ENCODE measurements around the gene KIAA1958. TPM values are rescaled to one million over a fixed set of nuclear protein-coding genes. Genes with fewer than 3 reads are reported as not detected.
"Not testable (repeated sequence)": the region's sequence is repeated elsewhere in the genome, so short reads cannot be mapped to it uniquely, and the experiment has no call there.

KIAA1958 gene
- polyA plus RNA-seq, 3 donors: 1.9 to 4.2 (median 1.9) TPM

GRCh38 chr9:112582371-112583262 is 96.0 kb downstream of the KIAA1958 start:
- no peak for TF ChIP-seq CTCF (IDR thresholded peaks at IDR 0.05)
- intact Hi-C loops (cut with micrococcal nuclease): no loop called here

GRCh38 chr9:112586599-112587155 is 100.0 kb downstream of the KIAA1958 start:
- Histone ChIP-seq H3K9ac (ENCODE audit: insufficient read depth, low read length, poor library complexity, severe bottlenecking) (no peak overlapping the region), H3K79me2 (ENCODE audit: insufficient read depth, low read length) (no peaks in the 10 kb centered on the region), H3K4me3 (replicated peaks in 1 of 3; ENCODE audit: low read depth in 2 of 3, low read length in 3 of 3) (no peak overlapping the region), H3K4me2 (replicated peaks; ENCODE audit: extremely low read depth, low read length, poor library complexity, severe bottlenecking) (no peak overlapping the region), H3K27me3 (ENCODE audit: control insufficient read depth in 2 of 2, insufficient read depth in 2 of 2, low read length in 2 of 2) (no peaks in the 10 kb centered on the region), H2AFZ (ENCODE audit: insufficient read depth, low read depth, low read length, poor library complexity, severe bottlenecking) (no peak overlapping the region), H3K27ac (ENCODE audit: low read depth in 1 of 2, low read length in 2 of 2) (no peak overlapping the region), H3K4me1 (ENCODE audit: control insufficient read depth in 1 of 2, insufficient read depth in 2 of 2, low read length in 2 of 2) (no peaks in the 10 kb centered on the region), H3K36me3 (replicated peaks in 1 of 2; ENCODE audit: control insufficient read depth in 1 of 2, insufficient read depth in 2 of 2, low read length in 2 of 2) (no peaks in the 10 kb centered on the region), H3K9me3 (replicated peaks in 1 of 2; ENCODE audit: control insufficient read depth in 1 of 2, insufficient read depth in 1 of 2, low read length in 2 of 2) (no peaks in the 10 kb centered on the region), H4K20me1 (ENCODE audit: insufficient read depth, low read length) (no peaks in the 10 kb centered on the region)
- Mint-ChIP-seq H3K9me3 (no peaks in the 10 kb centered on the region), H3K4me1 (no peaks in the 10 kb centered on the region), H3K36me3 (peaks cover 2 to 4% of the 10 kb centered on the region in 2 donors), H3K4me3 (no peak overlapping the region), H3K27me3 (ENCODE audit: low read depth in 3 of 3) (no peaks in the 10 kb centered on the region), H3K27ac (no peak overlapping the region)
- TF ChIP-seq CTCF (IDR thresholded peaks at IDR 0.05): no peak
- intact Hi-C loops (cut with micrococcal nuclease): no loop called here
- WGBS (ENCODE audit: insufficient coverage): 90% methylated on average over 2 of the region's 4 CpGs
- no peak for DNase-seq

More at GRCh38 chr9:112582371-112583262, 96.0 kb downstream of the KIAA1958 start:
- no peaks in the 10 kb centered on the region for H3K79me2 ChIP-seq (ENCODE audit: insufficient read depth, low read length)
- Mint-ChIP-seq H3K4me1 (no peaks in the 10 kb centered on the region), H3K36me3 (peaks cover 0 to 7% of the 10 kb centered on the region in 2 donors), H3K4me3 (no peak overlapping the region), H3K9me3 (no peaks in the 10 kb centered on the region), H3K27me3 (ENCODE audit: low read depth in 3 of 3) (no peaks in the 10 kb centered on the region), H3K27ac (no peak overlapping the region)
- no peaks in the 10 kb centered on the region for H4K20me1 ChIP-seq (ENCODE audit: insufficient read depth, low read length)
- no peak overlapping the region for H2AFZ ChIP-seq (ENCODE audit: insufficient read depth, low read depth, low read length, poor library complexity, severe bottlenecking)
- H3K4me3 ChIP-seq (replicated peaks in 1 of 3; ENCODE audit: low read depth in 2 of 3, low read length in 3 of 3): no peak overlapping the region
- H3K27me3 ChIP-seq (ENCODE audit: control insufficient read depth in 2 of 2, insufficient read depth in 2 of 2, low read length in 2 of 2): no peaks in the 10 kb centered on the region
- 80% methylated on average over 3 of the region's 7 CpGs for WGBS (ENCODE audit: insufficient coverage)
- H3K9ac ChIP-seq (ENCODE audit: insufficient read depth, low read length, poor library complexity, severe bottlenecking): no peak overlapping the region
- H3K27ac ChIP-seq (ENCODE audit: low read depth in 1 of 2, low read length in 2 of 2): no peak overlapping the region
- no peaks in the 10 kb centered on the region for H3K9me3 ChIP-seq (replicated peaks in 1 of 2; ENCODE audit: control insufficient read depth in 1 of 2, insufficient read depth in 1 of 2, low read length in 2 of 2)
- no peak overlapping the region for H3K4me2 ChIP-seq (replicated peaks; ENCODE audit: extremely low read depth, low read length, poor library complexity, severe bottlenecking)
- no peak for DNase-seq
- no peaks in the 10 kb centered on the region for H3K4me1 ChIP-seq (ENCODE audit: control insufficient read depth in 1 of 2, insufficient read depth in 2 of 2, low read length in 2 of 2)
- H3K36me3 ChIP-seq (replicated peaks in 1 of 2; ENCODE audit: control insufficient read depth in 1 of 2, insufficient read depth in 2 of 2, low read length in 2 of 2): no peaks in the 10 kb centered on the region

GRCh38 chr9:112591875-112592274 is 105.2 kb downstream of the KIAA1958 start:
- H3K27ac Mint-ChIP-seq; H2AFZ ChIP-seq (ENCODE audit: insufficient read depth, low read depth, low read length, poor library complexity, severe bottlenecking); H3K36me3 ChIP-seq (replicated peaks in 1 of 2; ENCODE audit: control insufficient read depth in 1 of 2, insufficient read depth in 2 of 2, low read length in 2 of 2); H3K9me3 Mint-ChIP-seq; intact Hi-C loops (cut with micrococcal nuclease); H3K36me3 Mint-ChIP-seq; H3K4me3 ChIP-seq (replicated peaks in 1 of 3; ENCODE audit: low read depth in 2 of 3, low read length in 3 of 3); H3K9ac ChIP-seq (ENCODE audit: insufficient read depth, low read length, poor library complexity, severe bottlenecking); DNase-seq; H3K4me1 ChIP-seq (ENCODE audit: control insufficient read depth in 1 of 2, insufficient read depth in 2 of 2, low read length in 2 of 2); H3K4me1 Mint-ChIP-seq; H3K27me3 ChIP-seq (ENCODE audit: control insufficient read depth in 2 of 2, insufficient read depth in 2 of 2, low read length in 2 of 2); H3K4me2 ChIP-seq (replicated peaks; ENCODE audit: extremely low read depth, low read length, poor library complexity, severe bottlenecking); H3K9me3 ChIP-seq (replicated peaks in 1 of 2; ENCODE audit: control insufficient read depth in 1 of 2, insufficient read depth in 1 of 2, low read length in 2 of 2); H3K27me3 Mint-ChIP-seq (ENCODE audit: low read depth in 3 of 3); H3K4me3 Mint-ChIP-seq; H3K79me2 ChIP-seq (ENCODE audit: insufficient read depth, low read length); H3K27ac ChIP-seq (ENCODE audit: low read depth in 1 of 2, low read length in 2 of 2); H4K20me1 ChIP-seq (ENCODE audit: insufficient read depth, low read length): not testable (repeated sequence)
- WGBS (ENCODE audit: insufficient coverage): 100% methylated on average over 3 of the region's 8 CpGs

Data from CD14-positive monocyte (primary cell).